ENCODE results near the gene PWWP2B. TPM values are rescaled to one million over a fixed set of nuclear protein-coding genes. Genes with fewer than 3 reads are reported as not detected.

Gene PWWP2B
- total RNA-seq, 1 donor from 2014 or later: 11.0 TPM

DNA sequence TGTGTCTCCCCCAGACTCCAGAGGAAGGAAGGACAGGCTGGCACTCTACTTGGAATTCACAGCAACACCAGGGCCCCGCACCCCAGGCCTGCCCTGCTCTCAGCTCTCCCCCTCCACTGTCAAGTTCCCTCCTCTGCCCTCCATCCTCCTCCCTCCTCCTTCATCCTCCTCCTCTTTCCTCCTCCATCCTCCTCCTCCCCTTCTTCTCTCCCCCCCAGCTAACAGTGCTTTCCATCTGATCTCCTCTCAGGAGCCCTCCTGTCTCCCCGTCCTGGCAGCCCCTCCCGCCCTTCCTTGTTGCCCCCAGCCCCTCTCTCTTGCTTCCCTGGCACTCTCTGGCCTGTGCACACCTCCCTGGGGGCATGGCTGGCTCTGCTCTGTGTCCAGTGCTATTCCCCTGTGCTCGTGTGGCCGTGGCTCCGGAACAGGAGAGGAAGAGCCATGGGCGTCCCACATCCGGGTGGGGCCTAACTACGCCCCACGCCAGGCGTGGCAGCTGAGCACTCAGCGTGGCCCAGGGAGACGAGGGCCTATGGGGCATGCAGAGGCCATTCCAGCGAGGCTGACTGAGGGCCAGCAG lies 64.2 kb downstream of the PWWP2B start:
- no peaks in the 10 kb centered on the region for H3K36me3 ChIP-seq (ENCODE audit: control insufficient read depth in 3 of 3, insufficient read depth in 3 of 3, low read length in 3 of 3)
- peaks cover 10 to 20% (median 19%) of the 10 kb centered on the region in 3 donors for H3K27me3 ChIP-seq (ENCODE audit: control insufficient read depth in 3 of 3, insufficient read depth in 3 of 3, low read length in 3 of 3)
- no peak overlapping the region for H3K4me3 ChIP-seq (ENCODE audit: low read length in 3 of 3)
- no peak overlapping the region for H3K9ac ChIP-seq (ENCODE audit: low read depth in 1 of 3, low read length in 3 of 3)
- H3K4me1 ChIP-seq (ENCODE audit: control insufficient read depth in 3 of 3, insufficient read depth in 3 of 3, low read length in 3 of 3): peaks cover 22 to 50% (median 45%) of the 10 kb centered on the region in 3 donors
- no peaks in the 10 kb centered on the region for H3K9me3 ChIP-seq (ENCODE audit: control insufficient read depth in 3 of 3, low read length in 3 of 3)
- H3K27ac ChIP-seq (ENCODE audit: low read depth, low read length): no peak overlapping the region

DNA sequence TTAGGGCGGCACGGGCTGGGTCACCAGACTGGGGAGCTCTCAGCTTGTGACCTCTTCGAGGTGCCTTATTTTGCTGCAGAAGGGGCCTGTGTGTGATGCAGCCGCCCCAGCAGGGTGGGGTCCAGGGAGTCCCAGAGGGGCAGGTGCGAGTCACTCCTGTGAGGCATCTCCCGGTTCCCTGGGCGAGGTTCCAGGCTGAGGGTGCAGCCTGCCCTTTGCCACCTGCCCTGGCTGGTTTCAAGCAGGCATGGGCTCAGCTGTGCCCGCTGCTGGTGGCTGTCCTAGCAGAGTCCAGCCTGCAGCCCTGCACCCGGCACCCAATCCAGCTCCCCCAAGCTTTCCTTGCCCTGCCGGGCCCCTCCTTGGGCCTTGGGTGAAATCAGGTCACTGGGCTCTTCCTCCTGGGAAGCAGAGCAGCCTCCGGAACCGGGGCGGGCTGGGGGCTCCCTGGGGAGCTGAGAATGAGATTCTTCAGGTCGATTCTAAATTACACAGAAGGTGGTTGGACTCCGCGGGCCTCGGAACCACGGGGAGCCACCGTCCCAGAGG lies 64.8 kb downstream of the PWWP2B start:
- H3K9me3 ChIP-seq (ENCODE audit: control insufficient read depth in 3 of 3, low read length in 3 of 3): no peaks in the 10 kb centered on the region
- H3K27ac ChIP-seq (ENCODE audit: low read depth, low read length): no peak overlapping the region
- H3K9ac ChIP-seq (ENCODE audit: low read depth in 1 of 3, low read length in 3 of 3): peak overlapping the region in 1 of 3 donors; percentile 25
- peaks cover 7 to 16% (median 14%) of the 10 kb centered on the region in 3 donors for H3K27me3 ChIP-seq (ENCODE audit: control insufficient read depth in 3 of 3, insufficient read depth in 3 of 3, low read length in 3 of 3)
- H3K36me3 ChIP-seq (ENCODE audit: control insufficient read depth in 3 of 3, insufficient read depth in 3 of 3, low read length in 3 of 3): no peaks in the 10 kb centered on the region
- peaks cover 22 to 50% (median 47%) of the 10 kb centered on the region in 3 donors for H3K4me1 ChIP-seq (ENCODE audit: control insufficient read depth in 3 of 3, insufficient read depth in 3 of 3, low read length in 3 of 3)
- H3K4me3 ChIP-seq (ENCODE audit: low read length in 3 of 3): no peak overlapping the region

DNA sequence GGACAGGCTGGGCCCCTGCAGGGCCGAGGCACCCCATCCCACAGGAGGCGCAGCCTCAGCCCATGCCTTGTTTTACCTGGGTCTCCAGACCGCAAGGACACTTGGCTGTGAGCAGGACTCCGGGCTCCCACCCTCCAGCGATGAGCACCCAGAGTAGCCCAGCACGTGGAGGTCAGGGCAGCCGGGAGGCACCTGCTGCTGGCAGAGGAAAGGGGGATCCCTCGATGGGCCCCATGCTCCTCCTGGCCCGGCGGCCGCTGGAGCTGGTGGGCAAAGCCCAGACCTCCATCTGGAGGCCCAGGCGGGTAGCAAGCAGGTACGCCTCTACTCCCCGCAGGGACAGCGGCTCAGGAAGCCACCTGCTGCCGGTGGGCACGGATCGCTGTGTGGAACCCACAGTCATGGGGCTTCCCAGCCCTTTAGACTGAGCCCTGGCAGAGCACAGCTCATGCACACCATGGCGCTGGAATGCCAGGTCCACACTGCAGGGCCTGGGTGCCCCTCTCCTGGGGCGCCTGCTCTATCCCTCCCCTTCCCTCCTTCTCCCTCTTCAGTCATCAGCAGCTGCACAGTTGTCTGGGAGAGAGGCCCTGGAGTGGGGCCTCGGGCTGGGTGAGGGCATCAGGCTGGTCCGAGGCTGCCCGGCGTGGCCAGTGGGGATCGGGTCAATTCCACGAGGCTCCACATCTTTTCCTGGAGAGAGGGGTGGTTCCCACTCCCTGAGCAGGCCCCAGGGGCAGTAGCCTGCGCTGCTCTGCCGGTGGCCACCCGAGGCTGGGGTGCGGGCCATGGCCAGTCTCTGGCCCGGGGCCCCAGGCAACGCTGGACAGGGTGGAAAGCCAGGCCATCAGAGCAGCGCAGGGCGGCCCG lies 65.7 kb downstream of the PWWP2B start:
- H3K27ac ChIP-seq (ENCODE audit: low read depth, low read length): no peak overlapping the region
- H3K4me1 ChIP-seq (ENCODE audit: control insufficient read depth in 3 of 3, insufficient read depth in 3 of 3, low read length in 3 of 3): peaks cover 22 to 52% (median 51%) of the 10 kb centered on the region in 3 donors
- peaks cover 6 to 7% (median 7%) of the 10 kb centered on the region in 3 donors for H3K27me3 ChIP-seq (ENCODE audit: control insufficient read depth in 3 of 3, insufficient read depth in 3 of 3, low read length in 3 of 3)
- no peak overlapping the region for H3K4me3 ChIP-seq (ENCODE audit: low read length in 3 of 3)
- H3K9me3 ChIP-seq (ENCODE audit: control insufficient read depth in 3 of 3, low read length in 3 of 3): no peaks in the 10 kb centered on the region
- peak overlapping the region; percentile 20 to 89 (median 69) for H3K9ac ChIP-seq (ENCODE audit: low read depth in 1 of 3, low read length in 3 of 3)
- no peaks in the 10 kb centered on the region for H3K36me3 ChIP-seq (ENCODE audit: control insufficient read depth in 3 of 3, insufficient read depth in 3 of 3, low read length in 3 of 3)

DNA sequence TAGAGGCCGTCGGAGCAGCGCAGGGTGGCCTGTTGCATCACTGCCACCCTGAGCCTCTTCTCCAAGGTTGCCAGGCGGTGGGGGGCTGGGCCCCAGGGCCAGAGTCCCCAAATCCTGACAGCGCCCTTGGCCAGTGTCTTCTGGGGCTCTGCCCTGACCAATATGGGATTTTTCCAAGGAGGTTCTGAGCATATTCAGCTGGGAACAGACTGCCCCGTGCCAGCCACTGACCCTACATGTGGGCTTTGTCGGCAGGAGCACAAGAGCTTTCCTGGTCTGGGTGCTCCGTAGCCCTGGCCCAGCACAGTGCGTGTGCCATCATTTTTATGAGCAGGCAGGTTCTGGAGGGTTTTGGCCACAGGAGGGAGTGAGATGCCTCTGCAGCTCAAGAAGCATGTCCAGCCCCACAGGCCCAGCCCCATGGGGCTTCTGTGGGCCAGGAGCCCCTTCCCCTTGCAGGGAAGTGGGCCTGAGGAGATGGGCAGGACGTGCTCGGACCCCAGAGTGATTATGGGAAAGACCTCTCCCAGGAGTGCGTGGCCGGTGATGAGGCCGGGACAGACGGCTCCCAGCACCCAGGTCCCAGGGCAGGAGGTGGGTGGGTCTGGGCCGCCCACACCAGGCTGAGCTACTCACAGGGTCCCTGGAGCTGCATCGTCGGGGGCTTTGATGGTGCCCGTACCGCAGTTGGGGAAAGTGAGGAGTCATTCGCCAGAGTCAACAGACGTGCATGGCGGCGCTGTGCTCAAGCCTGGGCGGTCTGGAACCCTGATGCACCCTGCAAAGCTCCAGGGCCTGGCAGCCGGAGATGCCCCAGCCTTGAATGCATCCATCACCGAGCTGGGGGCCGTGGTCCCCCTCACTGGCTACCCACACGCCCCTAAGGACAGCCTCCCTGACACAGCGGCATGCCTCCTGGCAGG lies 66.6 kb downstream of the PWWP2B start:
- Histone ChIP-seq H3K27ac (ENCODE audit: low read depth, low read length) (peak overlapping the region; percentile 97), H3K9me3 (ENCODE audit: control insufficient read depth in 3 of 3, low read length in 3 of 3) (no peaks in the 10 kb centered on the region), H3K27me3 (ENCODE audit: control insufficient read depth in 3 of 3, insufficient read depth in 3 of 3, low read length in 3 of 3) (no peaks in the 10 kb centered on the region), H3K4me3 (ENCODE audit: low read length in 3 of 3) (peak overlapping the region in 2 of 3 donors; percentile 48 to 56), H3K4me1 (ENCODE audit: control insufficient read depth in 3 of 3, insufficient read depth in 3 of 3, low read length in 3 of 3) (peaks cover 22 to 52% (median 49%) of the 10 kb centered on the region in 3 donors), H3K36me3 (ENCODE audit: control insufficient read depth in 3 of 3, insufficient read depth in 3 of 3, low read length in 3 of 3) (no peaks in the 10 kb centered on the region), H3K9ac (ENCODE audit: low read depth in 1 of 3, low read length in 3 of 3) (peak overlapping the region; percentile 43 to 89 (median 69))

DNA sequence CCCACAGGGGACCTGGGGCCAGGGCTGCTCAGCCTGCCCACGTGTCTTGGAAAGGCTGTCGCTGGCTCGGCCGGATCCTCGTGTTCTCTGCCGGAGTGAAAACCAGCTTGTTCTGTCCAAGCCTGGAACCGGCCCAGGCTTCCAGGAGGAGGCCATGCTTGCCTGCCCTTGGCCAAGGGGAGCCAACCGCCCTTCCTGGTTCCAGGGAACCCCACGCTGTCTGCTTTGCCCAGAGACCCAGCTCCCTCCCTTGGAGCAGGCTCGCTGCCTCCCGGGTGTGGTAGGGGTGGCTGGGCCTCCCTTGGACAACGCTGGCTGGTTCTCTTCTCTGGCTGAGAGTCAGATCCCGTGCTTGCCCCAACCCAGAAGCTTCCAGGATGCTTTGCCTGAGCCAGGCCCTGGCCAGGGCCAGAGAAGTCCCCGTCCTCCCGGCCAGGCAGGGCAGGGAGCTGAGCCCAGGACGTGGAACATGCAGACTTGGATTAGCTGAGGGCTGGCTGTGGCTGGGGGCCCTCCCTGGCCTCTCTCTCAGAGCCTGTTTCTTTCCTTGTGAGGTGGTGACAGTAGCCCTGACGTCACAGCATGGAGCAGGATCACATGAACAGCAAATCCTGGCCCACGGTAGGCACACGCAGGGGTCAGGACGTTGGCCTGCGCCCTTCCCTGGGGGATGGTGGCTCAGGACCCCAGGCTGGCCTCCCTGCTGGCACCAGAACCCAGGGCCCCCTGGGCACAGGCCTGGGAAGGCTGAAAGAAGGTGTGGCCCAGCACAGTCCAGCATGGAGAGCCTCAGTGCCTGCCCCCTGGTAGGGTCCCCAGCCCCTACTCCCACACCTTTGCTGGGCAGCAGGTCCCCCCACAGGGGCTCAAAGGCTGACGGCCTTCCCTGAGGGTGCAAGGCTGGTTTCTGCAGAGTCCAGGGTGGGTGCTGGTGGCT lies 67.5 kb downstream of the PWWP2B start:
- Histone ChIP-seq H3K27me3 (ENCODE audit: control insufficient read depth in 3 of 3, insufficient read depth in 3 of 3, low read length in 3 of 3) (no peaks in the 10 kb centered on the region), H3K4me3 (ENCODE audit: low read length in 3 of 3) (peak overlapping the region; percentile 48 to 63 (median 51)), H3K27ac (ENCODE audit: low read depth, low read length) (peak overlapping the region; percentile 97), H3K36me3 (ENCODE audit: control insufficient read depth in 3 of 3, insufficient read depth in 3 of 3, low read length in 3 of 3) (no peaks in the 10 kb centered on the region), H3K9ac (ENCODE audit: low read depth in 1 of 3, low read length in 3 of 3) (peak overlapping the region; percentile 69 to 89 (median 83)), H3K4me1 (ENCODE audit: control insufficient read depth in 3 of 3, insufficient read depth in 3 of 3, low read length in 3 of 3) (peaks cover 20 to 52% (median 51%) of the 10 kb centered on the region in 3 donors), H3K9me3 (ENCODE audit: control insufficient read depth in 3 of 3, low read length in 3 of 3) (no peaks in the 10 kb centered on the region)

DNA sequence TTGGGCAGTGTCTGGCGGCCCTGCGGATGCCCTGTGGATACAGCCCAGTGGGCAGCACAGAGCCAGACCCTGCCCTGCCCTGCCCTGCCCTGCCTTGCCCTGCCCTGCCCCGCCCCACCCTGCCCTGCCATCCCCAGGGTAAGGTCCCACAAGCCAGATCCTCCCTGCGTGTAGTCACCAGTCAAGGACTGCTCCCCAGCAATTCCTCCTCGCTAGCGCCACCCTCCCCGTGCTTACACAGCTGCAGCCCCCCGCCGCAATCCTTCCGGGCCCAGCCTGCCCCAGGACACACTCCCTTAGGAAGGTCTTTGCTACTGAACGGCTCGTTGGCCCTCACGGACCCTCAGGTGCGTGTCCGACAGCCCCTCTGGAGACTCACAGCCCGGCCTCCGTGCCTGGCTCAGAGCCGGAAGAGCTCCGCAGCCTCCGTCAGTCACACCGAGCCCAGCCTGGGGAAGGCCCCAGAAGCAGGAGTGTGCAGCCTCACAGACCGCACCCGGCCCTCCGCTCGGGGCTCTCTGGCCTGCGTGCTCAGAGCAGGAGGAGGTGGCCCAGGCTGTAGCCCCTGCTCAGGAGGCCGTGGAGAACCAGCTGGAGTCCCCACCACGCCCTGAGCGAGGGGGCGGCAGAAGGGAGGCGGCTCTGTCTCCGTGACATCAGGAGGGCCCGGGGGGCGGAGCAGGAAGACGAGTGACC lies 68.3 kb downstream of the PWWP2B start:
- H3K27me3 ChIP-seq (ENCODE audit: control insufficient read depth in 3 of 3, insufficient read depth in 3 of 3, low read length in 3 of 3): no peaks in the 10 kb centered on the region
- H3K4me3 ChIP-seq (ENCODE audit: low read length in 3 of 3): no peak overlapping the region
- peaks cover 20 to 54% (median 51%) of the 10 kb centered on the region in 3 donors for H3K4me1 ChIP-seq (ENCODE audit: control insufficient read depth in 3 of 3, insufficient read depth in 3 of 3, low read length in 3 of 3)

DNA sequence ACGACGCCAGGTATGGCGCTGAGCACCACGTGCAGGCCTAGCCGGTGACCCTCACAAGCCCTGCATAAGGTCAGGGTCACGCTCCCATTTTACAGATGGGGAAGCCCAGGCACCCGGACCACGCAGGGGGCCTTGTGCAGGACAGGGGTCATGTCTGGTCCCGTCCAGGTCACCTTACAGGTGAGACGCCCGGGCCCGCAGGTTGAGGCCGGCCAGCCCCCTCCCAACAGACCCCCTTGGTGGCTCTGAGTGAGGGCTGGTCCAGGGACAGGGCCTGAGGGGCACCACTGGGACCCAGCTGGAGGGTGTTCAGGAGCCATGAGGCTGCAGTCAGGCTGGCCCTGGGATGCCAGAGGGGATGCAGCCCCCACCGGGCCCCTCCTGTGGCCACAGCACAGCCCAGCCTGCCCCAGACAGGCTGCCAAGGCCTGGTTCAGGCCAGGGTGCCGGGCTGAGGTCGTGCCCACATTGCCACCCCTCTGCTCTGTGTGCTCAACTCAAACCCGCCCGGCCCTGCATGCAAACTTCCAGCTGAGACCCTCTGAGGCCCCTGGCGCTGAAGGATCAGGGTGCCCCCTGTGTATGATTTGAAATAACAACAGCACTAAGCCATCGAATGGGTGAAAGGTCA lies 69.0 kb downstream of the PWWP2B start:
- Histone ChIP-seq H3K9me3 (ENCODE audit: control insufficient read depth in 3 of 3, low read length in 3 of 3) (no peaks in the 10 kb centered on the region), H3K27ac (ENCODE audit: low read depth, low read length) (no peak overlapping the region), H3K4me1 (ENCODE audit: control insufficient read depth in 3 of 3, insufficient read depth in 3 of 3, low read length in 3 of 3) (peaks cover 20 to 52% (median 51%) of the 10 kb centered on the region in 3 donors), H3K9ac (ENCODE audit: low read depth in 1 of 3, low read length in 3 of 3) (peak overlapping the region in 1 of 3 donors; percentile 89), H3K4me3 (ENCODE audit: low read length in 3 of 3) (no peak overlapping the region), H3K27me3 (ENCODE audit: control insufficient read depth in 3 of 3, insufficient read depth in 3 of 3, low read length in 3 of 3) (no peaks in the 10 kb centered on the region), H3K36me3 (ENCODE audit: control insufficient read depth in 3 of 3, insufficient read depth in 3 of 3, low read length in 3 of 3) (no peaks in the 10 kb centered on the region)

More for the DNA sequence above, 68.3 kb downstream of the PWWP2B start:
- Histone ChIP-seq H3K36me3 (ENCODE audit: control insufficient read depth in 3 of 3, insufficient read depth in 3 of 3, low read length in 3 of 3) (no peaks in the 10 kb centered on the region), H3K9ac (ENCODE audit: low read depth in 1 of 3, low read length in 3 of 3) (peak overlapping the region; percentile 69 to 89 (median 83)), H3K9me3 (ENCODE audit: control insufficient read depth in 3 of 3, low read length in 3 of 3) (no peaks in the 10 kb centered on the region), H3K27ac (ENCODE audit: low read depth, low read length) (peak overlapping the region; percentile 97)
